NCI-H2081 (cell line): ENCODE data around the gene DBN1.

Experiments used
- DNase-seq, 2 experiments: peaks; one replicate each; lab custom pipeline; 2025; lab: John Stamatoyannopoulos, UW

The DBN1 gene

DNA sequence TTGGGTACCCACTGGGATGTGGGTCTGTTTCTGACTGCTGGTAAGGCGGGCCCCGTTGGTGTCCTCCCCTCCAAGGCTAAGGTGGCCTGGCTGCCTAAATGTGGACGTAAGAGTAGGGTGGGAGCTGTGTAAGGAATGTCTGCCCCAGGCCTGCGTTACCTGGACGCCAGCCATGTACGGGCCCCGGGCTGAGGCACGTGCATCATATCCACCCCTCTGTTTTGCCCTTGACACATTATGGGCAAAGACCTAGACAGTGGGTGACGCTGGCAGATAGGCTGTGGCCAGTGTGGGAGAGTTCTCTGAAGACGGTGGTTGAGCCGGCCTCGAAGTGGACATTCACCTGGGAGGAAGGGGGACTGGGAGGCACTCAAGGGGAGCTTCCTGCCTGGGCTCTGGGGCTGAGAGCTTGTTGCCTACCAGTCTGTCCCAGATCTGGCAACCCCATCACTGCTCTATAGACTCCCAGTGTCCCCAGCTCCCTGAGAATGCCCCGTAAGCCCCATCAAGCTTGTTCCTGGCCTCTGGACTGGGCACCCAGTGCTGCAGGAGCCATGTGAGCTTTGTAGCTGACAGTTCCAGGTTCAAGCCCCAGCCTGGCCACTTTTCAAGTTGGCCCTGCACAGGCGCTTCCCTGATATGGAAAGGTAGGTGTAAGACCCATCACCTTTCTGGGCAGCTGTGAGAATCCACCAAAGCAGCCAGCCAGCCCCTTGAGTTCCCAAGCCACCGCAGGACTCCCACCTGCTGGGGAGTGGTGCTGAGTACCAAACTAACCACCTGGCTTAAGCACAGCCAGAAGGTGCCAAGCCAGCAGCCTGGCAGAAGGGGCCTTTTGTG lies 30.1 kb downstream of the DBN1 start:
- no peak for DNase-seq

DNA sequence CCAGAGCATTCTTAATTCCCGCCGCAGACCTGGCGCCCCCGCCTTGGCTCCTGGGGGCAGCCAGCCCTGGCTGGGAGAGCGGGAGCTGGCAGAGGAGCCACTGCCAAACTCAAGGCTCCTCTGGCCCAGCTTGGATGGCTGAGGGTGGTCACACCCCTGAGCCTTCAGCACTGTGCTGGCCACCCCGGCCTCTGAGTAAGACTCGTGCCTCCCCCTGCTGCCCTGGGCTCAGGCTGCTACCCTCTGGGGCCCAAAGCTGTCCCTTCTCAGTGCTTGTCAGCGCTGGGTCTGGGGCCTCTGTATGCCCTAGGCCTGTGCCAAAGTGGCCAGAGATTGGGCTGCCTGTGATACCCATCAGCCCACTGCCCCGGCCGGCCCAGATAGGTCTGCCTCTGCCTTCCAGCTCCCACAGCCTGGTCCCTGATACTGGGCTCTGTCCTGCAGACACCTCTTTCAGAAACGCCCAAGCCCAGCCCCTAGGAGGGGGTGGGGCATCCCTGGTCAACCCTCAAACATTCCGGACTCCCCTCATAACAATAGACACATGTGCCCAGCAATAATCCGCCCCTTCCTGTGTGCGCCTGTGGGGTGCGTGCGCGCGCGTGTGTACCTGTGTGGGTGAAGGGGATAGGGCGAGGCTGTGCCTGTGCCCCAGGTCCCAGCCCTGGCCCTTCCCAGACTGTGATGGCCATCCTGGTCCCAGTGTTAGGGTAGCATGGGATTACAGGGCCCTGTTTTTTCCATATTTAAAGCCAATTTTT lies 31.2 kb downstream of the DBN1 start:
- DNase-seq, result no peak

GRCh38 chr5:177440990-177441780 lies 32.2 kb downstream of the DBN1 start:
- DNase-seq, result no peak

DNA sequence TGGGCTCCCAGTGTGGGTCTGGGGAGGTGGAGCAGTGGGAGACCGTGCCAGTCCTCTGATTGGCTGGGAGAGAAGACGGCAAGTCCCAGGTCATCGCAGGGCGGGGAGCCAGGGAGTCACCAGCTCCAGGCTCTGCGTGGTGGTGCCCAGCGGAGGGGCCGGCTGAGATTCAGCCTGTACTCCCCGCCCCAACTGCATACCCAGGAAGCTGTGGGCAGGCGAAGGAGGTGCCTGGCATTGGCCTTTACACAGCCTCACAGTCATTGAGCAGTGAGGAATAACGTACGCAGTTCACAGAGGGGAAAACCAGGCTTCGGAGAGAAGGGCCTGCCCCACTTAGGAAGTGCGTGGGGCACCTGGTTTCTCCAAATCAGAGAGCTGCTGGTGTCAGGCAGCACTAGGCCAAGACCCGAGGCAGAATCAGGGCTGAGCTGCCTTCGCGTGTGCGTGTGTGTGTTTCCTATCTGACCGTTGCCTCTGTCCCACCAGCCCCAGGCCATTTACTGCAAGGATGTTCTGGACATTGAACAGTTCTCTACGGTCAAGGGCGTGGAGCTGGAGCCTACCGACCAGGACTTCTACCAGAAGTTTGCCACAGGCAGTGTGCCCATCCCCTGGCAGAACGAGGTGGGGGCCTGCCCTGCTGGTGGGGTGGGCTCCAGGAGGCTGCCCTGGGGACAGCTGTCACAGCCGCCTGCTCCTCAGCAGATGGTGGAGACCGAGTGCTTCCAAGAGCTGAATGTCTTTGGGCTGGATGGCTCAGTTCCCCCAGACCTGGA lies 33.0 kb downstream of the DBN1 start:
- no peak for DNase-seq

- DNase-seq, result no peak
Observed at GRCh38 chr5:177439518-177440053, 33.8 kb downstream of the DBN1 start.

GRCh38 chr5:177438468-177438867 lies 35.0 kb downstream of the DBN1 start:
- no peak for DNase-seq

GRCh38 chr5:177437623-177438022 lies 35.8 kb downstream of the DBN1 start:
- no peak for DNase-seq

- no peak for DNase-seq
Observed at GRCh38 chr5:177435847-177436536, 37.4 kb downstream of the DBN1 start.

GRCh38 chr5:177434942-177435738 lies 38.3 kb downstream of the DBN1 start:
- DNase-seq, result no peak

DNA sequence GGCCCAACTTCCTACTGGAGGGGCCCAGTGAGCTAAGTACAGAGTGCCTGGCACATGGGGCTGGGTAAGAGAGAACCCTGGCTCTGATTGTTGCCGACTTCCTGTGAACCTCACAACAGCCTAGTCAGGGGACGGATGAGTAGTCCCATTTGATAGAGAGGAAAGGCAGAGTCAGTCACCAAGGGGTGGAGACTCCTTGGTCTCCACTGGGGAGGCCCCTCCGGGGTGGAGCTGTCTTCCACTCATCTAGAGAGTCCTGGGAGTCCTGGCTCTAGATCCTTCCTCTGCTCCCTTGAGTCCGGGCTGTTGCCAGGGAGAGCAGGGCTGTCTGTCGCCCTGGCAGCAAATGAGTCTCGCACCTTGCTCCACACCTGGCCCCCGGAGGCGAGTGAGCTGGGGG lies 39.0 kb downstream of the DBN1 start:
- no peak for DNase-seq

GRCh38 chr5:177433658-177434217 lies 39.7 kb downstream of the DBN1 start:
- no peak for DNase-seq

GRCh38 chr5:177432839-177433657 lies 40.4 kb downstream of the DBN1 start:
- no peak for DNase-seq

GRCh38 chr5:177432143-177432838 lies 41.1 kb downstream of the DBN1 start:
- DNase-seq, result no peak

GRCh38 chr5:177431317-177432142 lies 41.9 kb downstream of the DBN1 start:
- no peak for DNase-seq

GRCh38 chr5:177430972-177431316 lies 42.5 kb downstream of the DBN1 start:
- DNase-seq, result no peak

DNA sequence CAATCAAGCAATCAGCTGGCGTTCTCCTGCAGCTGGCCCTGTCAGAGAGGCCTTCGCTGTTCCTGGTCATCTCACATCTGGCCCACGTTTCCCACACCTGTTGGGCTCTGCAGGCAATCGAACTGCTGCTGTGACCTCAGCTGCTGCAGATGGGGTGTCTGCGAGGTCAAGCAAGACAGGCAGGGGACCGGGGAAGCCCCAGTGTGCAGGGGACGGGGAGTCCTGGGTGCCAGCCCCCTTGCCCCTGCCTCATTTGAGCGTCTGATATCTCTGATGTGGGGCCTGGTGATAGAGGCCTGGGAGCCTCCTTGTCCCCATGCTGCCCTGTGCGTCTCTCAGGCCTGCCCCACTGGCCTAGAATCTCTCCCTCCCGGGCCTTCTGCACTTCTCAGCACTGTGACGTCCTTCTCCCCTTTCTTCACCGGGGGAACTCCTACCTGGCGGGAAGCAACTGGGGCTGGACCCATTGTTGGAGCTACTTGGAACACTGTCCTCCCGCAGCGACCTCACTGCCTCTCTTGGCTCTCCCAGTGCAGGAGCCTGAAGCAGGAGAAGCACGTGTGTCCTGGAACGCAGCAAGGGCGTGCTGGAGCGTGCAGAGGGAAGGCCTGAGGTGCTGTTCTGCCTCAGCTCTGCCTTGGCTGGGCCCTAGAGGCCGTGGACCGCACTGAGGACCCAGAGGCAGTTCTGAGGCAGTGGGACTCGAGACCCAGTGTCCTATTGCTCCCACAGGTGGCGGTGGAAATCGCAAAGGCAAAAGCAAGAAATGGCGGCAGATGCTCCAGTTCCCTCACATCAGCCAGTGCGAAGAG lies 43.1 kb downstream of the DBN1 start:
- no peak for DNase-seq
